Loucy (cell line): ENCODE measurements around the gene CCDC13.

Experiments
- CTCF ChIP-seq: fragments of 200-600 bp; sonication (generic); conservative IDR thresholded peaks from 2 replicates; pipeline ENCODE4 v1.5.1; 2014; ENCODE audit warnings: mild to moderate bottlenecking, antibody characterized with exemption, low read length
- EZH2phosphoT487 ChIP-seq: fragments of 200-600 bp; IDR thresholded peaks from 2 replicates; pipeline ENCODE4 v1.6.1; 2018; ENCODE audit warnings: antibody characterized with exemption, mild to moderate bottlenecking, moderate library complexity, borderline replicate concordance

DNA sequence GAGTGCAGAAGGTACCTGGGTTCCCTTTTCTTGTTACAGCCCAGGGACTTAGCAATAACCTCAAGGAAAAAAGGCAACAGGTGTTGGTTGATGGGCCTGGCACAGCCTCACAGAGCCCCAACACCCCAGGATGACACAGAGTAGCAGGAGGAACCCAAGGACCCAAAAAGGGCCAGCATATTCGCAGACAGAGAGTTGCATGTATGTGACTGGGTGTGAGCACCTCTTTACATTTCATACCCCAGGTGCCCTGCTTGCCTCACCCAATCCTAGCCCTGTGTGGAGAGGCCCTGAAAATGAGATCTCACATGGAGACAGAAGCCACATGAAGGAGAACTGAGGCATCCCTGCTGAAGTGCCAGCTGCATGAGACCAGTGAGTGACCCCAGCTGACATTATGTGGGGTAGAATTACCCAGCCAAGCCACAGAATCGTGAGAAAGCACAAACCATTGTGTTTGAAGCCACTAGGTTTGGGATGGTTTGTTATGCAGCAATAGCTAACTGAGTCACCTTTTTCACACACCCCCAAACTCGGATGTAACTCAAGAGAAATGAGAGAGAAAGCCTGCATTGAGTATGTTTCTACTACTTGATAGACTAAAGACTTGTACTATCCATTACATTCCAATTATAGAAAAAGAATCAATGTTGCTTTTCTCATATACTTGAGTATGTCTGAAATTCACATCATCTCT is 44.2 kb downstream of the CCDC13 start:
- TF ChIP-seq CTCF (no peak), EZH2phosphoT487 (no peak)
